UCSD-AML1 (cell line): ENCODE data around the gene GATAD1.
A peak's percentile ranks its signal among the peaks of the same experiment; 100 is the strongest.
"Not testable (repeated sequence)": the region's sequence is repeated elsewhere in the genome, so short reads cannot be mapped to it uniquely, and the experiment has no call there.

Source experiments
- DNase-seq: peaks from one replicate; lab custom pipeline; 2025; ENCODE audit not compliant: unreplicated experiment; lab: John Stamatoyannopoulos, UW

GATAD1 gene

DNA sequence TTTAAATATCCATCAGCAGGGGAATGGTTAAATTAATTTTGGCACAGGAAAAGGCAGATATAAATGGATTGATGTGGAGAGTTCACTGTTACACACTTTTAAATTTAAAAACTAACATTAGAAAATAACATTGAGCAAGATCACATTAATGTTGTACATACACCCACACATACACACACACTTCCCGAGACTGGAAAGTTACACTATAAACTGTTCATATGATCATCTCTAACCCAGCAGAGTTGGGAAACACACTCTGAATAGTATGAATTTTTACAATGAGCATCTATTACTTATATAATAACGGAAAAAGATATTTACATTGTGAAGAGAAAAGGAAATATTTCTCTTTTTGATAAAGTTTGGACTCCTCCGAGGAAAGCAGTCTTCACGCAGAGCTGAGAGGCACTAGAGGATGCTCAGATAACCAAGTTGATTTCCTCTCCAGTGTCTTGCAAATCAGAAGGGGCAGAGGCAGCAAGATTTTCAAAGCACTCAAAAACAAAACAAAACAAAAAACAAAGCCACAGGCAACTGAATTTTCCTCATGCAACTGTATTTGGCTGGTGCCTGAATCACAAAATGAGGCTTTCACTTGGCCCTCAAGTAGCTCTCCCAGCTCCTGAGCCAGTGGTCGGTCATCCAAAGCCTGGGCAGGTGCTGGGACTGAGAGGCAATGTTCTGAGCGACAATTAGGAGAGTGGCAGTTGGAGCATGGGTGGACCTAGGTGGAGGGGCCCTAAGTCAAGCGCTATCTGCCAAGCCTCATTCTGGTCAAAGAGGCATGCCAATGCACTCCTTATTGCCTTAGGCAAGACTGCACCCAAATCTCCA is 10.5 kb upstream of the GATAD1 start:
- DNase-seq: no peak

- DNase-seq: no peak
These were observed 9.3 kb upstream of the GATAD1 start for GRCh38 chr7:92437956-92438491.

GRCh38 chr7:92442720-92443119 is 4.6 kb upstream of the GATAD1 start:
- not testable (repeated sequence) for DNase-seq

DNA sequence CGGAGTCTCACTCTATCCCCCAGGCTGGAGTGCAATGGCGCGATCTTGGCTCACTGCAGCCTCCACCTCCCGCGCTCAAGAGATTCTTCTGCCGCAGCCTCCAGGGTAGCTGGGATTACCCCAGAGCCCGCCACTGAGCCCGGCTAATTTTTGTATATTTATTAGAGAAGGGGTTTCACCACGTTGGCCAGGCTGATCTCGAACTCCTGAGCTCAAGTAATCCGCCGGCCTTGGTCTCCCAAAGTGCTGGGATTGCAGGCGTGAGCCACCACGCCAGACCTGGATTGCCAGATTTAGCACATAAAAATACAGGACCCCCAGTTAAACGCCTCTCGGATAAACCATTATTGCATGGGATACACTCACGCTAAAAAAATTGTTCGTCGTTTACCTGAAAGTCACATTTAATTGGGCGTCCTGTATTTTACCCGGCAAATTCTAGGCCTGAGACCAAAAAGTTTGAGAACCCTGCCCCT is 375 bp upstream of the GATAD1 start:
- no peak for DNase-seq

DNA sequence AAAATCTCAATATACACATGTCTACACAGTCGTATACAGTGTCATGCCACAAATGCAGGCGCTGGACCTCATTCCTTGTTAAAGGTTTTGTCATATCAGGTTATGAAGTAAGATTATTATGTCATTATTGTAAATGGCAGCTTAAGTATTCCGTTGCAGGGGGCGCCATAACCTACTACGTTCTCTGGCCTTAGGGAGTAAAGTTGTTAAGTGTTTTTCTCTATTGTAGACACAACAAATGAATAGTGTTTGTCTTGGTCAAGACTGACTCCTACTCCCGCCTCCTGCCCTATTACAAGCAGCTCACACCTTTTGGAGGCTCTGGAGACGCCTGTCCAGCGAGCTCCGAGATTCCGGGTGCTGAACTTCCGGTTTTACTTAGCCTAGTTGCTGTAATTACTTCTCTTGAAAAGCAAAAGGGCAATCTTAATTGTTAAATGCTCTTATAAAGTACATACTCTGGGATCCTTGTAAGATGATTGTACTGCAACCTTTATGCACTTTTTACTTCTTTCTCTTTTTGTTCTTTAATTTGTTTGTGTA is 994 bp downstream of the GATAD1 start:
- DNase-seq: peak; percentile 18

DNA sequence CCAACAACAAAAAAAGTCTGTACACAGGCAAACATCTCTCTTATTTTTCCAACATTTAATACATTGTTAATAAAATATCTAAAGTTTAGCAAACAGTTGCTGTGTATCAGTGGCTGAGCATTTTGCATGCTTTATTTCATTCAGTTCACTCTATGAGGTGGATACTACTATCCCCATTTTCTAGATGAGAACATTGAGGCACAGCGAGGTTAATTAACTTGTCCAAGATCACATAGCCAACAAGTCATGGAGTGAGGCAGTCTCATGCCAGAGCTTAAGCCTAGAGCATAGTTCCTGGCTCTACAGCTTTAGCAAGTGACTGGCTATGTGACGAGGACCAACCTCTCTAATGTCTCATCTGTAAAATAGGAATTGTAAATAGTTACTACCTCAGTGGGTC is 4.4 kb downstream of the GATAD1 start:
- no peak for DNase-seq

GRCh38 chr7:92456236-92456635 is 9.0 kb downstream of the GATAD1 start:
- DNase-seq: no peak

GRCh38 chr7:92460109-92460508 is 12.8 kb downstream of the GATAD1 start:
- no peak for DNase-seq

GRCh38 chr7:92460510-92460909 is 13.2 kb downstream of the GATAD1 start:
- DNase-seq: no peak

DNA sequence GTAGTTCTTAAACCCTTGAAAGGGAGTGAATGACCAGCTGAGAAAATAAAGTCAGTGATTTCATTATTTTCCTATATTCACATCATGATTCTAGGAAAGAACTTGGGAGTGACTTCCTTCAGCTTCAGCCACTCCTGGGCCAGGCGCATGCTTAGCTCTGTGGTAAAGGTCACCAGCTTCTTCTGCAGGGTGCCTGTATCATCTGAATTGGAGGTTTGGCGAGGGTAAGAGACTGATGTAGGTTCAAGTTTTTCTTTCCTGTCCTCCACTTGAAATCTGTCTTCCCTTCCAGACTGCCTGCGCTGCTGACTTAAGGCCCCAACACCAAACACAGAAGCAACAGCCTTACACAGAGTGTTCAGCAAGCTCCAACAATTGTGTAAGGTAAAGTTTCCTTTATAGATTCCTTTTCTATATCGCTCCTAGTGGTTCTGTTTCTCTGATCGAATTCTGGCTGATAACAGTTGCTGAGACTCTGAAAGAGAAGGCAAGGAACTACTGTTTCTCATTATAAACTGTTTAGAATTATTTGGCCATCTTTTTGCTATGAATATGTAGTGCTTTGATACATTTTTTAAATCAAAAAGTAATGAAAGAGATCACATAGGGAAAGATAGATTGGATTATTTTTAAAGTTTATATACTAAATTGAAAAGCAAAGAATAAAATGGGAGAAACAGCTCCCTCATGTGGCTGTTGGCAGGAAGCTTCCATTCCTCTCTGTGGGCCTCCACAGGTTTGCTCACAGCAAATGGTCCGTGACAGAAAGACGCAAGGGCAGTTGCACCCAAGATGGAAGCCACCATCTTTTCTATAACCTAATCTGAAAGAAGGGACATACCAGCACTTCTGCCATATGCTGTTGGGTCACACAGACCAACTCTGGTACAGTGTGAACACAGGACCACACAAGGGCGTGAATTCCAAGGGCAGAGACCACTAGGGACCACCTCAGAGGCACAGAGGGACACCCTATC is 14.0 kb downstream of the GATAD1 start:
- DNase-seq: no peak

DNA sequence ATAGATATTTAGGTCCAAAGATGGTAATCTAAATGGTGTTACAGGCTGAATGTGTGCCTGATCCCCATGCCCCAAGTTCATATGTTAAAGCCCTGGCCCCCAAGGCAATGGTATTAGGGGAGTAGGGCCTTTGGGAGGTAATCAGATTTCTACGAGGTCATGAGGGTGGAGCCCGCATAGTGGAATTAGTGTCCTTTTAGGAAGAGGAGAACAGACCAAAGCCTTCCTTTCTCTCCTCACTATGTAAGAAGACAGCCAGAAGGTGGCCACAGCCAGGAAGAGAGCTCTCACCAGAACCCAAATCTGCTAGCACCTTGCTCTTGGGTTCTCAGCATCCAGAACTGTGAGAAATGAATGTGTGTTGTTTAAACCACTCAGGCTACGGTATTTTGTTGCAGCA is 15.3 kb downstream of the GATAD1 start:
- DNase-seq: no peak

DNA sequence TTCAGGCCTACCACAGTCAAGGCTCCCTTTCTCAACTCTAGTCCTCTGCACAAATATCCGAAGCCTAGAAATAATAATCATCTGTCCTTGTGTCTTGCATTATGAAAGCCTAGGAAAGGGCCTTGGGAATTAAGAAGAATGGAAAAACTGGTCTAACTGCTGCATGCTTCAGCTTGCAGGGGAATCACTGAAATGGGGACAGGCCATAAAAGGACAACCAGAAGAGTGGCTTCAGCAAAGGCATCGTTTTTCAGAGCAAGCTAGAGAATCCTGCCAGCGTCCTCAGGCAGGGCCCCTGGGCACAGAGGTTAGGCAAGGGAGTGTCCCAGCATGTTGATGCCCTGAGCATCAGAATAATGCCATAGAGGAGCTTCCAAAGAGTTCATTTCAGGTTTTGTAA is 17.2 kb downstream of the GATAD1 start:
- no peak for DNase-seq

- DNase-seq: no peak
These were observed 19.4 kb downstream of the GATAD1 start for GRCh38 chr7:92466682-92467081.

GRCh38 chr7:92468589-92468988 is 21.3 kb downstream of the GATAD1 start:
- not testable (repeated sequence) for DNase-seq

DNA sequence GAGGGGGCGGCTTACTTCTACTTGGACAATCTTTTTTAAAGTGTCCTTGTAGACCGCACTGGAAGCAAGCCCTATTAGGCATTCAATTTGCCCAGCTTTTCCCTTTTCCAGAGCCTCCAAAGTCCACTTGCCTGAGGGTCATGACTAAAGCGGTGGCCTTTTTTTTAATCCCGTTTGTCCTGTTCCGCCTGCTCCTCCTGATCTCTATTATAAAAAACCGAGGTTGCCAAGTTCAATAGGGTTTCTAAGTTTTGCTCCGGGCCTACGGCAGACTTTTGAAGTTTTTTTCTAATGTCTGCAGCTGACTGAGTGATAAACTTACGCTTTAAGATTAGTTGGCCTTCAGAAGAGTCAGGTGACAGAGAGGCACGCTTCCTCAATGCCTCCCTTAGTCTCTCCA is 26.7 kb downstream of the GATAD1 start:
- DNase-seq: not testable (repeated sequence)

DNA sequence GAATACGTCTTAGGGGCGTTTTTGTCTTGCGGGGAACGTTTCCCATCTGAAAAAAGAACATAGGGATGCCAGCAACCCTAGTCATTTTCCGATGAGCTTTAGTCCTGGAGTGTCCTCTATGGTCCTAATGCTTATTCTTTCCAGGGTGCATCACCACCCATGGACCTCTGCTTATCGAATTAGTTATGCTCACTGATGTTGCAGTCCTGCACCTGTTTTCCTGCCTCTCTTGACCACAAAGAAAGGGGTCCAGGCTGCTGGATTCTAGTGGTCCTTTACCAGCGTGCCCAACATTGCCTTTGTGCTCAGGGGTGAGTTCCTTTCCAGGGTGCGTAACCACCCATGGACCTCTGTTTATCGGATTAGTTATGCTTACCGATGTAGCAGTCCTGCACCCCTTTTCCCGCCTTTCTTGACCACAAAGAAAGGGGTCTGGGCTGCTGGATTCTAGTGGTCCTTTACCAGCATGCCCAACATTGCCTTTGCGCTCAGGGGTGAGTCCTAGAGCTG is 28.0 kb downstream of the GATAD1 start:
- not testable (repeated sequence) for DNase-seq

- DNase-seq: not testable (repeated sequence)
These were observed 28.7 kb downstream of the GATAD1 start for GRCh38 chr7:92475851-92476590.

DNA sequence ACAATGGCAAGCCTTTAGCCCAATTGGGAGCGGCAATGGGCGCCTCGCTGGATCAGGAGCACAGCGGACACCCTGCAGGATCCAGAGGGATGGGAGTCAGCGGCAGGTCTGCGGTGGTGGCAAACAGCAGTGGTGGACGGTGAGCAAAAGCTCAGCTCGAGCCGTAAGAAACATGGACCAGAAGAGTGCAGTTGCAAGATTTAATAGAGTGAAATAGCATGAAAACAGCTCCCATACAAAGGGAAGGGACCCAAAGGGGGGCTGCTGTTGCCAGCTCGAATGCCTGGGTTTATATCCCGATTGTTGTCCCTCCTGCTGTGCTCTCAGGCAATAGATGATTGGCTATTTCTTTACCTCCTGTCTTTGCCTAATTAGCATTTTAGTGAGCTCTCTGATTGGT is 30.4 kb downstream of the GATAD1 start, which contains the start of gene ERVW-1:
ERVW-1 (minus strand) TSS at position 266 of the 400 bp plus-strand sequence. CDS start 7,565 bp downstream, outside the sequence.
- not testable (repeated sequence) for DNase-seq

DNA sequence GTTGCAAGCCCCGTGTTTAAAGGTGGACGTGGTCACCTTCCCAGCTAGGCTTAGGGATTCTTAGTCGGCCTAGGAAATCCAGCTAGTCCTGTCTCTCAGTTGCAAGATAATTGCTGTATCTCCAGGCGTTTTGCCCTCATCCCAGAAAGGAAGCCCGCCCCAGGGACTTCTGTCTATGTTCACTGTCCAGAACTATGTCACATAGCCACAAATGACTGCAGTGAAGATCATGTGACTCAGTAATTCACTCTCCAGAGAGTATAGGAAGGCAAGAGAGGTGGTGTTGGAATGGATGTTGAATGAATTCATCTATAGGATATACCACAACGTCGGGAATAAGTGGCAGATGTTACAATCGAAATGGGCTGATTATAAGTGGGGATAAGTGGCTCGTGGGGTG is 30.8 kb downstream of the GATAD1 start:
- DNase-seq: no peak

GRCh38 chr7:92478711-92479110 is 31.4 kb downstream of the GATAD1 start:
- no peak for DNase-seq
